Renal cortex interstitium (tissue), 11 donors: ENCODE measurements around the gene POMGNT2. TPM values are rescaled to one million over a fixed set of nuclear protein-coding genes. Genes with fewer than 3 reads are reported as not detected.

Experiments
- DNase-seq, 11 donors: peaks; one replicate each; pipeline ENCODE4 v3.0.0-alpha.2; 2013; ENCODE audit warnings: low read depth in 9 of 11, low spot score in 4 of 11; ENCODE audit errors: extremely low read depth in 1 of 11
- polyA plus RNA-seq, 3 donors: library from polyadenylated mRNA; unstranded; fragments of 120-200 nt; gene quantifications; one replicate each; pipeline ENCODE4 v1.2.1, GENCODE V29; 2013; ENCODE audit not compliant: insufficient read length in 3 of 3

POMGNT2 gene
- polyA plus RNA-seq, 3 donors, result 17.5 to 23.6 (median 20.6) TPM

- no peak for DNase-seq
Measured at GRCh38 chr3:43120937-43121336, 15.1 kb upstream of the POMGNT2 start.

- no peak for DNase-seq
Measured at GRCh38 chr3:43117257-43117656, 11.4 kb upstream of the POMGNT2 start.

GRCh38 chr3:43113671-43114070 lies 7.8 kb upstream of the POMGNT2 start:
- DNase-seq, result no peak

GRCh38 chr3:43106293-43106628 lies 382 bp upstream of the POMGNT2 start:
- no peak for DNase-seq

- DNase-seq, result no peak
Measured at GRCh38 chr3:43104660-43105595, 951 bp downstream of the POMGNT2 start.

- DNase-seq, result no peak
Measured at GRCh38 chr3:43104039-43104438, 1.8 kb downstream of the POMGNT2 start.

- no peak for DNase-seq
Measured at GRCh38 chr3:43102773-43103480, 3.0 kb downstream of the POMGNT2 start.

- no peak for DNase-seq
Measured at GRCh38 chr3:43098761-43099160, 7.1 kb downstream of the POMGNT2 start.

GRCh38 chr3:43097400-43098080 lies 8.3 kb downstream of the POMGNT2 start:
- DNase-seq, result no peak

GRCh38 chr3:43096761-43097160 lies 9.1 kb downstream of the POMGNT2 start:
- DNase-seq, result no peak

- no peak for DNase-seq
Measured at GRCh38 chr3:43095370-43095769, 10.5 kb downstream of the POMGNT2 start.

- no peak for DNase-seq
Measured at GRCh38 chr3:43094851-43095250, 11.0 kb downstream of the POMGNT2 start.

GRCh38 chr3:43094381-43094780 lies 11.5 kb downstream of the POMGNT2 start:
- no peak for DNase-seq

GRCh38 chr3:43093974-43094373 lies 11.9 kb downstream of the POMGNT2 start:
- DNase-seq, result no peak

- DNase-seq, result no peak
Measured at GRCh38 chr3:43093006-43093405, 12.9 kb downstream of the POMGNT2 start.

GRCh38 chr3:43091481-43091880 lies 14.4 kb downstream of the POMGNT2 start:
- no peak for DNase-seq

GRCh38 chr3:43090238-43090637 lies 15.6 kb downstream of the POMGNT2 start:
- no peak for DNase-seq

- DNase-seq, result no peak
Measured at GRCh38 chr3:43089081-43089480, 16.8 kb downstream of the POMGNT2 start.

GRCh38 chr3:43087249-43087776 lies 18.6 kb downstream of the POMGNT2 start:
- DNase-seq, result no peak
